Cerebellar nuclear complex (tissue), 1 donor: ENCODE data around the gene GPR3.
"Not testable (repeated sequence)": the region's sequence is repeated elsewhere in the genome, so short reads cannot be mapped to it uniquely, and the experiment has no call there.

Experiments used
- DNase-seq, 2 experiments: peaks; one replicate each; lab custom pipeline; 2025; lab: John Stamatoyannopoulos, UW

Gene GPR3

GRCh38 chr1:27380224-27380623 is 12.2 kb upstream of the GPR3 start:
- no peak for DNase-seq

- no peak for DNase-seq
These were observed 11.4 kb upstream of the GPR3 start for GRCh38 chr1:27380766-27381733.

- DNase-seq: no peak
These were observed 10.3 kb upstream of the GPR3 start for GRCh38 chr1:27381969-27382762.

- DNase-seq: no peak
These were observed 9.3 kb upstream of the GPR3 start, which contains the start of gene CD164L2 for GRCh38 chr1:27383039-27383605. TSS of gene CD164L2 (minus strand) at chr1:27383333. CDS start at chr1:27383239, 94 bp downstream.

GRCh38 chr1:27383661-27384060 is 8.8 kb upstream of the GPR3 start:
- DNase-seq: no peak

- DNase-seq: not testable (repeated sequence)
These were observed 7.6 kb upstream of the GPR3 start for GRCh38 chr1:27384797-27385196.

- peak in 1 of 2 experiments; percentile 51 for DNase-seq
These were observed 4.0 kb upstream of the GPR3 start for GRCh38 chr1:27388337-27389005.

- peak in 1 of 2 experiments; percentile 37 for DNase-seq
These were observed 819 bp upstream of the GPR3 start for GRCh38 chr1:27391511-27392095.

GRCh38 chr1:27392778-27393635 is 585 bp downstream of the GPR3 start:
- DNase-seq: no peak

GRCh38 chr1:27393641-27394281 is 1.3 kb downstream of the GPR3 start:
- DNase-seq: no peak

- no peak for DNase-seq
These were observed 1.8 kb downstream of the GPR3 start for GRCh38 chr1:27394282-27394658.

GRCh38 chr1:27394925-27395324 is 2.5 kb downstream of the GPR3 start:
- DNase-seq: no peak

GRCh38 chr1:27395441-27396195 is 3.2 kb downstream of the GPR3 start:
- DNase-seq: peak in 1 of 2 experiments; percentile 51

- no peak for DNase-seq
These were observed 4.7 kb downstream of the GPR3 start for GRCh38 chr1:27397110-27397509.

- no peak for DNase-seq
These were observed 5.3 kb downstream of the GPR3 start for GRCh38 chr1:27397749-27398148.

- no peak for DNase-seq
These were observed 6.2 kb downstream of the GPR3 start for GRCh38 chr1:27398405-27399149.

- DNase-seq: no peak
These were observed 7.0 kb downstream of the GPR3 start for GRCh38 chr1:27399251-27400025.
